ENCODE data around the gene PACSIN1.
"Not testable (repeated sequence)": the region's sequence is repeated elsewhere in the genome, so short reads cannot be mapped to it uniquely, and the experiment has no call there.

PACSIN1 gene

DNA sequence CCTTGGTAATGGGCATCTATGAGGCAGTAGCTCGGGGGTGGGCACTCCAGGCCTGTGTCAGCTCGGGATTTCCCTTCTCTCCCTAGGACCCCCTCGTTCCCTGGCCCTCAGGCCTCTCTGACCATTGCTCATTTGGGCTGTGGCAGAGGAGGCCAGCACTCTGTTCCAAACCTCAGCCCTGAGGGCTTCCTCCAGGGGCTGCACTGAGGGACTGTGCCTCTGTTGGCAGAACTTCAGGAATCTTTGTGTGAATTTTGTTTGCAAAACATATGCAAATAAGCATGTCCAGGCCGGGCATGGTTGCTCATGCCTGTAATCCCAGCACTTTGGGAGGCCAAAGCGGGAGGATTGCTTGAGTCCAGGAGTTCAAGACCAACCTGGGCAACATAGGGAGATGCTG, 11.0 kb downstream of the PACSIN1 start:
- in situ Hi-C loops (cut with MboI; ENCODE audit: low pct_unique_long_range_greater_than_20kb, low sequenced_read_pairs), result no loop called here
- no peak for DNase-seq

DNA sequence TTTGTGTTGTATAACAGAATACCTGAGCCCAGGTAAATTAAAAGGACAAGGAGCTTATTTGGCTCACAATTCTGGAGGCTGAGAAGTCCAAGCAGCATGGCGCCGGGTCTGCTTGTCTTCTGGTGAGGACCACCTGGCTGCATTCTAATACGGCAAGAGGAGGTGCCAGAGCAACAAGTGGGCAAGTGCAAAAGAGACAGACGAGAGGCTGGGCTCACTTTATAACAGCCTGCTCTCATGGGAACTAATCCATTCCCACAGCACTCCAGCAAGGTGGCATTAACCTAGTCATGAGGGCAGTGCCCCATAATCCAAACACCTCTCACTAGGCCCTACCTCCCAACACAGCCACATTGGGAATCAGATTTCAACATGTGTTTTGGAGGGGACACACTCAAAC, 12.9 kb downstream of the PACSIN1 start:
- in situ Hi-C loops (cut with MboI; ENCODE audit: low pct_unique_long_range_greater_than_20kb, low sequenced_read_pairs), result no loop called here
- no peak for DNase-seq

DNA sequence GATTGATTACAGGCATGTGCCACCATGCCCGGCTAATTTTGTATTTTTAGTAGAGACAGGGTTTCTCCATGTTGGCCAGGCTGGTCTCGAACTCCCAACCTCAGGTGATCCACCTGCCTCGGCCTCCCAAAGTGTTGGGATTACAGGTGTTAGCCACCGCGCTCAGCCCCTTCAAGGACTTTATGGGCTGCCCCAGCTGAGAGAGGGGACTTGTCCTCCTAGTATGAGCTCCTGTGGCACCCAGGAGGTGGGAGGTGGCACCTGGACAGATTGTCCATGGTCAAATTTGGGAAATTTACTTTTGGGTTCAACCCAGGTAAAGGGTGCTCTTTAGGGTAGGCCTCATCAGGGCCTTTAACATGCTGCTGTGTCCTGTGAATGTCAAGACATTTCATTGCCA, 17.9 kb downstream of the PACSIN1 start:
- in situ Hi-C loops (cut with MboI; ENCODE audit: low pct_unique_long_range_greater_than_20kb, low sequenced_read_pairs); DNase-seq: not testable (repeated sequence)

DNA sequence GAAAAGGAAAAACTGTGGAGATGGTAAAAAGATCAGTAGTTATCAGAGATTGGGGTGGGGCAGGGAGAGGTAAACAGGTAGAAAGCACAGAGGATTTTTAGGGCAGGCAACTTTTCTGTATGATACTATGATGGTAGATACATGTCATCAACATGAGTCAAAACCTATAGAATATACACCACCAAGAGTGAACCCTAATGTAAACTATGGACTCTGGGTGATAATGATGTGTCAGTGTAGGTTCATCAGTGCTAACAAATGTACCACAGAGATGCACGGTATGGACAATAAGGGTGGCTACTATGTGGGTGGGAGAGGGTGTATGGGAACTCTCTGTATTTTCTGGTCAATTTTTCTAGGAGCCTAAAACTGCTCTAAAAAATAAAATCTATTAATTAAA, 18.5 kb downstream of the PACSIN1 start:
- no peak for DNase-seq
- in situ Hi-C loops (cut with MboI; ENCODE audit: low pct_unique_long_range_greater_than_20kb, low sequenced_read_pairs), result no loop called here

DNA sequence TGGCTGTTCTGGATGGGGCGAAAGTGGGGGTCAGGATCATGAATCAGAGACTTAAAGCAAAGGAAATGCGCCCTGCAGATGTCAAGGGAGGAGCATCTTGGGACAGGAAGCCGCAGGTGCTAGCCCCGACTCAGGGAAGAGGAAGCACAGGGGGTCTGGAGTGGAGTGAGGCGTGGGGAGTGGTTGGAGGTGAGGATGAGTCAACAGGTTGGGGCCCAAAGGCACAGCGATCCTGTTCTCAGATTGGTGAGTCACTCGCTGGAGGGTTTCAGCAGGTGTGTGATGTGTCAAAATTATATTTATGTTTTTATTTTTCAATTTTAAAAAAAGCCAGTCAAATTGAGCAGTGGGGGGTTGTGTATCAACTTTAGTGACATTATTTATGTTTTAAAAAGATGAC, 19.0 kb downstream of the PACSIN1 start:
- peak; percentile 54 for DNase-seq
- in situ Hi-C loops (cut with MboI; ENCODE audit: low pct_unique_long_range_greater_than_20kb, low sequenced_read_pairs), result no loop called here

DNA sequence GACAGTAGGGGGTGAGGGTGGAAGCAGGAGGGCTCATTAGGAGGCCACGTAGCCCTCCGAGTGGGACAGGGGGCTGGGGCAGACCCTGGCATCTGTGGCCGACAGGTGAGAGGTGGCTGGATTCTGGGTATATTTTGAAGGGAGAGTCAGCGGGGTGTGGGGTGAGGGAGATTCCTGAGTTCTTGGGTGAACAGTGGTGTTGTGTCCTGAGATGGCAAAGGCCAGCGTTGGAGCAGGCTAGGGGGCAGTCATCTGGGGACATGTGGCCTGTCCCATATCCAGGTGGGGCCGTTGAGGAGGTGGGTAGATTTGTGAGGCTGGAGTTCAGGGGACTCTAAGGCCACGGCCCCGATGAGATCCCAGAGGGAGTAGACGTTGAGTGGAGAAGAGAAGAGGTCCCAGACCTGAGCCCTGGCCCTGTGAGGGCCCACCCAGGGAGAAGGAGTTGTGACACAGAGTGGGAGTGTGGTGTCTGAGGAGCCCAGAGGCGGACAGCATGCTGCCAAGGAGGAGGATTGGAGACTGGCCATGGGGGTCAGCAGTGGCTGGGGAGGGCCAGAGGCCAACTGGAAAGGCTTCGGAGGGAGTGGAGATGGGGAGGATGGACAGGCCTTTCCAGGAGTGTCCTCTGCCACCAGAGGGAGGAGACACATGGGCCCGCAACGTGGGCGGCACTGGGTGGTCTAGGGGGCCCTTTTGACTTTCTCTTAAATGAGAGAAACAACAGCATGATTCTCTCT, 19.6 kb downstream of the PACSIN1 start:
- no peak for DNase-seq
- in situ Hi-C loops (cut with MboI; ENCODE audit: low pct_unique_long_range_greater_than_20kb, low sequenced_read_pairs), result no loop called here

DNA sequence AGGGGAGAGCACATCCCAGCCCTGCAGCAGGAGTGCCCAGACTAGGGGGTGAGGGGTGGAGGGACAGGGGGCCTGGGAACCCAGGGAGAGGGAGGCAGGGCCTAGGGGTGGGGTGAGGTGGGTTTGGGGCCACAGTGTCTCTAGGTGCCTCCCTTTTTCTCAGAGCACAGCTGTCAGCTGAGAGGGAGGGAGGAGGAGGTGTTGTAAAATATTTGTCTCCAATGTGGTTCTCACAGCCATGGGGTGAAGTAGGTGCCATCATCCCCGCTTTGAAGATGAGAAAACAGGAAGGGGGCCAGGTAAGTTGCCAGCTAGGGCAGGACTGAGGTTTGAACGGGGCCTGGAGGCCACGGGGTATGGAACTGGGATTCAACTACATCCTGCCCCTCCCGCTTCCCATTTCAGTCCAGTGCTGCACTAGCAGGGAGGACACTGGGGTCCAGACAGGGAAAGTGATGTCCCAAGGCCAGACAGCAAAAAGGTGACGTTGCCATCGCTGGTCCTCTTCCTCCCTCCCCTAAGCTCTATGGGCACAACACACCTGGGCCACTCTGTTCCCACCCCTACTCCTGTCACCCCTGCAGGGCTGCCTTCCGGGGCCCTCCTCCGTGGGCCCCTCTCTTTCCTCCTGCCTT, 20.3 kb downstream of the PACSIN1 start:
- in situ Hi-C loops (cut with MboI; ENCODE audit: low pct_unique_long_range_greater_than_20kb, low sequenced_read_pairs), result no loop called here
- no peak for DNase-seq

DNA sequence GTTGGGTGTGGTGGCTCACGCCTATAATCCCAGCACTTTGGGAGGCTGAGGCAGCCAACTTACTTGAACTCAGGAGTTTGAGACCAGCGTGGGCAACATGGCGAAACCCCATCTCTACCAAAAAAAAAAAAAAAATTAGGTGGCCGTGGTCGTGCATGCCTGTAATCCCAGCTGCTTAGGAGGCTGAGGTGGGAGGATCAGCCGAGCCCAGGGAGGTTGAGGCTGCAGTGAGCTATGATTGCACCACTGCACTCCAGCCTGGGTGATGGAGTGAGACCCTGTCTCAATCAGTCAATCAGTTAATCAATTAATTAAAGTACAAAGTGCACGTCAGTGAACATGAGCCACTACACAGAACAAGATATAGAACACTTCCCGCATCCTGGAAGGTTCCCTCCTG, 21.0 kb downstream of the PACSIN1 start:
- in situ Hi-C loops (cut with MboI; ENCODE audit: low pct_unique_long_range_greater_than_20kb, low sequenced_read_pairs); DNase-seq: not testable (repeated sequence)

DNA sequence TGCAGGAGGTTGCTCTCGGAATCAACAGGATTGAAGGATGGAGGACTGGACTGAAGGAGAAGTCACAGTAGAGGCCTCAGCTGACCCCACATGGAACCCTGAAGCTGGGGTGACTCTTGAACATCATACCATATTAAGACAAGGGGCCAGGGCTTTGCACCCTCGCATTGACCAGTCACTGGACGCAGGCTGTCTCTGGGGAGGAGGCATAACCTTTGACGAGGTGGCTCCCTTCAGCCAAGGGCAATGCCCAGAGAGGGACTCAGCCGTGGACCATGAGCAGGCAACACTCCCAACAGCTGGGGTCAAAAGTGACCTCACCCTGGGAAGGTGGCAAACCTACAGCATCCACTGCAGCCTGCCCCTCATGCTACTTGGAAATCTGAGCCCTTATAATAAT, 21.7 kb downstream of the PACSIN1 start:
- DNase-seq, result no peak

DNA sequence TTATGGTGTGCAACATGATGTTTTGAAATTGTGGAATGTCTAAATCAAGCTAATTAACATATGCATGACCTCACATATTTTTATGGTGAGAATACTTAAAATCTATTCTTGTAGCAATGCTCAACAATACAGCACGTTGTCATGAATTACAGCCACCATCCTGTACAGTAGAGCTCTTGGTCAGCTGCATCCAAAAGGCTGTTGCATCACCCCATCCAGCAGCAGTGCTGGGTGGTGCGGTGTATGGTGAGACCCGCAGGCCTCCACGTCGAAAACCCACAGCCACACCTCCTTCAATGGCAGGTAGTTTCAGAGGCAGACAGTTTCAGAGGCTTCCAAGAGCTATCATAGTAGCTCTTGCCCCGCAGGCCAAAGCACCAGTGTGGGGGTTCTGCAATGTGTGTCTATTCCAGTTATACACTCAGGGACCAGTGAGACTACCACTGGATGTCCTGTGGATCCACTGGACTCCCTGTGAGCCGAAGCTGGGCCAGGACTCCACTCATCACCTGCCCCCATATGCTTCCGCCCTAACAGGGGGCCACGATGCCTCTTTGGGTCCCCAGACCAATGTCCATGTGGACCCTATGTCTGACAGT, 23.4 kb downstream of the PACSIN1 start:
- DNase-seq, result no peak
- in situ Hi-C loops (cut with MboI; ENCODE audit: low pct_unique_long_range_greater_than_20kb, low sequenced_read_pairs), result no loop called here

More for the DNA sequence above, 21.7 kb downstream of the PACSIN1 start:
- in situ Hi-C loops (cut with MboI; ENCODE audit: low pct_unique_long_range_greater_than_20kb, low sequenced_read_pairs), result no loop called here

DNA sequence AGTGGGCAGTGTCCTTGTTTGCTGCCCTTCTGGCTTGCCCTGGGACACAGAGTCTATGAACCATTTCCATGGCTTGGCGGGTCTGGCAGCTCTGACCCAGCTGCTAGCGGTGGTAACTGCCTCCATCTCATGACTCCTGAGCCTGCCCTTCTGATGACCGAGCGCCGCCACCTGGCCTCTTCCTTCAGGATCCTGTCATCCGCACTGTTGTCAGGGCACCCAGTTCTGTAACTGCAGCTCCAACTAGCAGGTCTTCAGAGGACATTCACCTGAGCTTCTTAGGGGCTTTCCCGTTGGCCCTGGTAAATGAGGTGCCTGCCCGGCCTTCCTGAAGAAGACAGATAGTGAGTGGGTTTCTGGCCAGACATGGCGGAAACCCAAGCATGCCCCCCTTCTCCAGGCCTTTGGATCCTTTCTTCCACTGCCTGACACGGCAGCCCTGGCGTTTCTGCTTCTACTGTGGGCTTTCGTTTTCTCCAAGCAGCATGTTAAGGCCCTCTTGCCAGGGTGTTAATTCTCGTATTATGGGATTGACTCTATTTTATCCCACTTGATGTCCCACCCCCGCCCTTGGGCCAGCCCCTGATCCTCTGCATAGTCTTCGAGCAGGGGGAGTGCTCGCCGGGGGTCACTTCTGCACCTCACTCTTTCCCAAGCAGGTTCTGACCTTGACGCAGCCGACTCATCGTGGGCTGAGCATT, 24.7 kb downstream of the PACSIN1 start:
- DNase-seq, result no peak
- in situ Hi-C loops (cut with MboI; ENCODE audit: low pct_unique_long_range_greater_than_20kb, low sequenced_read_pairs), result no loop called here

DNA sequence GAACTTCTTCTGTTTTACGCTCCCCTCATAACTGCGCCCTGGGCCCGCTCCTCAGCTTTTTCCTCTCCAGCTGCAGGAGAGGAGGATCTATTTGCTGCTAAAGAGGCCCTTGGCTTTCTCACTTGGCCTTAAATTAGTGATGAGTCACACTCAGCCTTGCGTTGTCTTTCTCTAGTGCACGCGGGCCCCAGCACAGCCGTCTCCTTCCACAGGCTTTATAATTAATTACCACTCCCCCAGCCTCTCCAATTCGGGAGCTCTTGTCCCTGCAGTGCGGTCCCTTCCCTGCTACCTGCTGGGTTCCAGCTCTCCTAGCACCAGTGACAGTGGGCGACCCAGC, 25.2 kb downstream of the PACSIN1 start:
- in situ Hi-C loops (cut with MboI; ENCODE audit: low pct_unique_long_range_greater_than_20kb, low sequenced_read_pairs), result no loop called here
- peak; percentile 29 for DNase-seq

DNA sequence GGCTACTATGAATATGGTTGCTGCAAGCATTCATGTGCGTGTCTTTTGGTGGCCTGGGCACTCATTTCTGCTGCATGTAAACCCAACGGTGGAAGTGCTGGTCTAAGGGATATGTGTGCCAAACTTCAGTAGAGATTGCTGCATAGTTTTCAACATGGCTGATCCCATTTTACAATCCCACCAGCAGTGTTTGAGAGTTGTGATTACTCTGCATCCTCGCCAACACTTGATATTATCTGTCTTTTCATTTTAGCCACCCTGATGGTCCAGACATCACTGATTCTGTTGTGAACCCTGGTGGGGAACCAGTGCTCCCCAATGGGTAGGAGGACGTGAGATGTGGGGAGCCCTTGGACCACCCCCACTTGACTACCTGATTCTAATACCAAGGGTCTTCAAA, 27.5 kb downstream of the PACSIN1 start:
- no peak for DNase-seq
- in situ Hi-C loops (cut with MboI; ENCODE audit: low pct_unique_long_range_greater_than_20kb, low sequenced_read_pairs), result no loop called here

DNA sequence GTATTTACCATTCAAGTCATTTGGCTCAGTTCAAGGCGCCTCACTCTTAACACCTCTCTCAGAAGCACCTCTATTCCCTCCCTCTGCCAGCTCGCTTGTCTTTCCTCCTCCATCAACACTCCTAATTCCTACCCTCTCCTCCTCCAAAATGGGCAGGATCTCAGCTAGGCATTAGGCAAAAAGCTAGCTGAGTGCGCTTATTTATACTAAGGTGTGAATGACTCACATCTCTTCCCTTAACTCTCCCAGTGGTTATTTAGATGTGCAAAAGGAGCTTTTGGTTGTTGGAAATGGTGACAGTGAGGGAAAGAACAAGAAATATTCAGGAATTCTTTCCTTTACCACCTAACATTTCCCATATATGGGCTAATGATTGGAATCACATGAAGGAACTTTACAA, 29.1 kb downstream of the PACSIN1 start:
- DNase-seq, result no peak
- in situ Hi-C loops (cut with MboI; ENCODE audit: low pct_unique_long_range_greater_than_20kb, low sequenced_read_pairs), result no loop called here

DNA sequence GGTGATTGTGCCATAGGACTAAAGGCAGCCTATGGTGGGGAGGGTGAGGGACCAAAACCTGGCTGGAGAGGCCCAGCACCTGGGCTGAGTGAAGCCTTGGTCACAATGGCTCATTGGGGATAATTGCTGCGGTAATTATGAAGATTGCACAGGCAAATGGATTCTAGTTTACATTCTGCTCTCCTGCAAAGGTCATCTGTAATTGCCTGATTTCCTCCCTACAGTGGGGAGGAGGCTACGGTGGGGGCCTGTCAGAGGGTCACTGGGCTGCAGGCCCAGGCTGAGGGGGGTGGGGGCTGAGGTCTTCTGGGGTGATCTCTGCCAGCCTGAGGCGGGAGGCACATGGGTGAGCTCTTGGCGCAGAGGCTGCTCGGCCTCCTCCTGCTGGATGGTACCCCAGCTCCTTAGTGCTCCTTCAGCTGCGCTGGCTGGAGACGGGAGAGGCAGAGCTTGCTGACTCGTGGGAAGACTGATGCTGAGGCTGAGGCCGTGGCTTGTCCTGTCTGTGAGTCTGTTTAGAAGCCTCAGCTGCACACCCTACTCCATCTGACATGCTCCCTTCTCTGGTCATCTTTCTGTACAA, 30.3 kb downstream of the PACSIN1 start:
- in situ Hi-C loops (cut with MboI; ENCODE audit: low pct_unique_long_range_greater_than_20kb, low sequenced_read_pairs), result no loop called here
- no peak for DNase-seq

DNA sequence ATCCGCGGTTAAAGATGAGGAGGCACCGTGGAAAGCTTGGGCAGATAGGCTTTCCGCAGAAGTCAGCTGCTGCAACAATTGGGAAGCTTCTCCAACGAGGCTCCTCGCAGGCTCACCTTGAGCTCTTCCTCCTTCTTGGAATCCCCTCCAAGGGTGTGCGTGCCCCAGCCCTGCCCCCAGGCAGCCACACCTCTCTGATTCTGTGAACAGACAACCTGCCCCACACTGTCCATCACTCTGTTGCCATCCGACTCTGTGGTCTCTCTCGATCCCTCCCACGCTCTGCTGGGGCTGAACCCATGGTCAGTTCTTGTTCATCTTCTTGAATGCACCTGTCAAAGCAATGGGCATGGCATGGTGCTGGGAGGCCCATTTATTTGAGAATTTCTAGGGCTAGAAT, 31.5 kb downstream of the PACSIN1 start:
- no peak for DNase-seq
- in situ Hi-C loops (cut with MboI; ENCODE audit: low pct_unique_long_range_greater_than_20kb, low sequenced_read_pairs), result no loop called here

DNA sequence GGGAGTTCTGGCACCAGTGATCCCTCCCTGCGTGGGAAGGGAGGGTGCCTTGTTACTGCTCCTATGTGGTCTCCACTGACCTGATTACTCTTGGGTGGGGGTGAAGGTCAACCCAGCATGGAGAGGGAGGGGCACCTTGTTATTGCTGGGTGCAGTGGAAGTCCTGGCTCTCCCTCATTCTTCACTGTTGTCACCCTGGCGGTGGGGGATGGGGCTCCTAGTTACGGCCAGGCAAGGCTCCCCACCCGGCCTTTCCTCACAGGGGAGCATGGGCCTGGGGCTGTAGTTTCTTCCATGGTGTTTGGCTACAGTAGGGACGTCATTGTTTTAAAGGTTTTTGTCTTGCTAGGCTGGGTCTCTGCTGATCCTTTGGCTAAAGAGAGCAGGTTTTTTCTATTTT, 40.8 kb downstream of the PACSIN1 start:
- in situ Hi-C loops (cut with MboI; ENCODE audit: low pct_unique_long_range_greater_than_20kb, low sequenced_read_pairs), result no loop called here

DNA sequence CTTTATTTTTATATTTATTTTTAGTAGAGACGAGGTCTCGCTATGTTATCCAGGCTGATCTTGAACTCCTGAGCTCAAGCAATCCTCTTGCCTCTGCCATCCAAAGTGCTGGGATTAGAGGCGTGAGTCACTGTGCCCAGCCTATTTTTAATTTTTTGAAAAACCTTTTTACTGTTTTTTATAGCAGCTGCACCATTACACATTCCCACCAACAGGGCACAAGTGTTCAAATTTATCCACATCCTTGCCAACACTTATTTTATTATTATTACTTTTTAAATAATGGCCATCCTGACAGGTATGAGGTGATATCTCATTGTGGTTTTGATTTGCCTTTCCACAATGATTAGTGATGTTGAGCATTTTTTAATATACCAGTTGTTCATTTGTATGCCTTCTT, 42.5 kb downstream of the PACSIN1 start:
- DNase-seq, result no peak
- in situ Hi-C loops (cut with MboI; ENCODE audit: low pct_unique_long_range_greater_than_20kb, low sequenced_read_pairs), result no loop called here

More for the DNA sequence above, 40.8 kb downstream of the PACSIN1 start:
- no peak for DNase-seq

DNA sequence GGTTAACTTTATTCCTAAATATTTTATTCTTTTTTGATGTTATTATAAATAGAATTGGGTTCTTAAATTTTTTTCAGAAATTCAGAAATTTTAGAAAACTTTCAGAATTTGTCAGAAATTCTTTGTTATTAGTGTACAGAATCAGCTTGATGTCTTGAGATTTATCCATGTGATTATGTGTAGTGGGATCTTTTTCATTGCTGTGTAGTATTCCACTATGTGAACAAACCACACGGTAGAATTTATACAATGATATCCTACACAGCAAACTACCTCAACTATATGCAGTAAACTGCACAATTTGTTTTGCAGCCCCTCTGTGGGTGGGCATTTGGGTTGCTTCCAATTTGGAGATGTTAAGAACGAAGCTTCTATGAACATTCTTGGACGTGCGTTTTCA, 43.9 kb downstream of the PACSIN1 start:
- in situ Hi-C loops (cut with MboI; ENCODE audit: low pct_unique_long_range_greater_than_20kb, low sequenced_read_pairs), result no loop called here
- DNase-seq, result no peak

DNA sequence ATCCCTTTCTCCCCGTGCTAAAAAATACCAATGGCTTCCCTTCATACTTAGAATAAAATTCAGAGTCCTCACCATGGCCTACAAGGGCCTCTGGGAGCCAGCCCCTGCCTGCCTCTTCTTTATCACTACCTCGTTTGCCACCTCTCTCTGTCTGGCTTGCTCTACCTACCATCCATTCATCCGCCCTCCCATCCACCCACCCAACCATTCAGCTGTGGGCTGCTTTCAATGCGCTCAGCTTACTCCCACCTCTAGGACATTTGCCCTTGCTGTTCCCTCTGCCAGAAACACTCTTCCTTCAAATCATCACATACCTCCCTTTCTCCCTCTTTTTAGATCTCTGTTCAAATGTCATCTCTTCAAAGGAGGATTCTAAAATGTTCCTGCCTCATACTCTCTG, 44.4 kb downstream of the PACSIN1 start:
- in situ Hi-C loops (cut with MboI; ENCODE audit: low pct_unique_long_range_greater_than_20kb, low sequenced_read_pairs), result no loop called here
- DNase-seq, result no peak

Data from KBM-7 (cell line).